ENCODE measurements around the gene MOB3A. TPM values are rescaled to one million over a fixed set of nuclear protein-coding genes. Genes with fewer than 3 reads are reported as not detected.
"Not testable (repeated sequence)": the region's sequence is repeated elsewhere in the genome, so short reads cannot be mapped to it uniquely, and the experiment has no call there.

The MOB3A gene
- total RNA-seq, 1 donor from 2014 or later: 40.0 TPM

GRCh38 chr19:2089727-2090053, 6.4 kb downstream of the MOB3A start:
- Mint-ChIP-seq H3K36me3 (ENCODE audit: low read depth) (no peaks in the 10 kb centered on the region), H3K9me3 (no peaks in the 10 kb centered on the region), H3K27ac (ENCODE audit: unreplicated experiment) (peak overlapping the region; percentile 19), H3K27me3 (ENCODE audit: low read depth) (peaks cover 2% of the 10 kb centered on the region), H3K4me3 (no peak overlapping the region), H3K4me1 (peaks cover 26% of the 10 kb centered on the region)
- DNase-seq (ENCODE audit: low read depth, low spot score): no peak
- TF ChIP-seq, protein P1, sequence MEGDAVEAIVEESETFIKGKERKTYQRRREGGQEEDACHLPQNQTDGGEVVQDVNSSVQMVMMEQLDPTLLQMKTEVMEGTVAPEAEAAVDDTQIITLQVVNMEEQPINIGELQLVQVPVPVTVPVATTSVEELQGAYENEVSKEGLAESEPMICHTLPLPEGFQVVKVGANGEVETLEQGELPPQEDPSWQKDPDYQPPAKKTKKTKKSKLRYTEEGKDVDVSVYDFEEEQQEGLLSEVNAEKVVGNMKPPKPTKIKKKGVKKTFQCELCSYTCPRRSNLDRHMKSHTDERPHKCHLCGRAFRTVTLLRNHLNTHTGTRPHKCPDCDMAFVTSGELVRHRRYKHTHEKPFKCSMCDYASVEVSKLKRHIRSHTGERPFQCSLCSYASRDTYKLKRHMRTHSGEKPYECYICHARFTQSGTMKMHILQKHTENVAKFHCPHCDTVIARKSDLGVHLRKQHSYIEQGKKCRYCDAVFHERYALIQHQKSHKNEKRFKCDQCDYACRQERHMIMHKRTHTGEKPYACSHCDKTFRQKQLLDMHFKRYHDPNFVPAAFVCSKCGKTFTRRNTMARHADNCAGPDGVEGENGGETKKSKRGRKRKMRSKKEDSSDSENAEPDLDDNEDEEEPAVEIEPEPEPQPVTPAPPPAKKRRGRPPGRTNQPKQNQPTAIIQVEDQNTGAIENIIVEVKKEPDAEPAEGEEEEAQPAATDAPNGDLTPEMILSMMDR (conservative IDR thresholded peaks at IDR 0.05): no peak

DNA sequence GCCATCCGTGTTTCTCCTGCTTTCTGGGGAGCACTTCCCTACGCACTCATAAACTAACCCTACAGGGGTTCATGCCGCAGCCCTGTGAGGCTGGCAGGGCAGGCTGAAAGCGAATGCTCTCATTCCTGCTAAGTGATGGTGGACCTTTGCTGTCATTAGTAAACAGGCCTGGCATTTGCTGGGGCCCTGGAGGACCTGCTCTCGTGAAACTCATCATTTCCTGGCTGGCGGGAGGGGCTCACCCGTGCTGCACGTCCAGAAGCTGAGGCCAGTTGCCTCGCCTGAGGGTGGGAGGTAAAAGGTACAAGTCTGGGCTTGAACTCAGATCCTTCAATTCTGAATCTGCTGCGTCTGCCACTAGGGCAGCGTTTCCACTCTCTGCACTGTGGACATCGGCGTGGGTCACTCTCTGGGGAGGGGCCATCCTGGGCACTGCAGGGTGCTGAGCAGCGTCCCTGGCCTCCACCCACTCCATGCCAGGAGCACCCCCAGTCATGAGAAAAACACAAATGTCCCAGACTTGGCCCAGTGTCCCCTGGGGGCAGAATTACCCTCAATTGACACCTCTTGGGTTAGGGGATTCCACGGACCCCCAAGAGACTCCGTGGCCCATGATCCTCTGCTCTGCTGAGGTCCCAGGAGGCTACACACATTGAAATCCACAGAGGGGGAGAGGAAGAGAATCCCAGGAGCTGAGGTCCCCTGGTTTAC, 7.0 kb downstream of the MOB3A start:
- Mint-ChIP-seq H3K27ac (ENCODE audit: unreplicated experiment) (peak overlapping the region; percentile 50), H3K9me3 (no peaks in the 10 kb centered on the region), H3K4me3 (no peak overlapping the region)

GRCh38 chr19:2087621-2088100, 8.5 kb downstream of the MOB3A start:
- no peak for DNase-seq (ENCODE audit: low read depth, low spot score)
- peak overlapping the region; percentile 68 for H3K4me3 Mint-ChIP-seq
- TF ChIP-seq, protein P1 (conservative IDR thresholded peaks at IDR 0.05): no peak
- no peaks in the 10 kb centered on the region for H3K36me3 Mint-ChIP-seq (ENCODE audit: low read depth)
- H3K9me3 Mint-ChIP-seq: no peaks in the 10 kb centered on the region
- peaks cover 19% of the 10 kb centered on the region for H3K4me1 Mint-ChIP-seq
- H3K27ac Mint-ChIP-seq (ENCODE audit: unreplicated experiment): no peak overlapping the region
- no peaks in the 10 kb centered on the region for H3K27me3 Mint-ChIP-seq (ENCODE audit: low read depth)

More for the DNA sequence above, 7.0 kb downstream of the MOB3A start:
- H3K36me3 Mint-ChIP-seq (ENCODE audit: low read depth): no peaks in the 10 kb centered on the region
- H3K27me3 Mint-ChIP-seq (ENCODE audit: low read depth): no peaks in the 10 kb centered on the region
- TF ChIP-seq, protein P1 (conservative IDR thresholded peaks at IDR 0.05): no peak
- no peak for DNase-seq (ENCODE audit: low read depth, low spot score)
- peaks cover 21% of the 10 kb centered on the region for H3K4me1 Mint-ChIP-seq

DNA sequence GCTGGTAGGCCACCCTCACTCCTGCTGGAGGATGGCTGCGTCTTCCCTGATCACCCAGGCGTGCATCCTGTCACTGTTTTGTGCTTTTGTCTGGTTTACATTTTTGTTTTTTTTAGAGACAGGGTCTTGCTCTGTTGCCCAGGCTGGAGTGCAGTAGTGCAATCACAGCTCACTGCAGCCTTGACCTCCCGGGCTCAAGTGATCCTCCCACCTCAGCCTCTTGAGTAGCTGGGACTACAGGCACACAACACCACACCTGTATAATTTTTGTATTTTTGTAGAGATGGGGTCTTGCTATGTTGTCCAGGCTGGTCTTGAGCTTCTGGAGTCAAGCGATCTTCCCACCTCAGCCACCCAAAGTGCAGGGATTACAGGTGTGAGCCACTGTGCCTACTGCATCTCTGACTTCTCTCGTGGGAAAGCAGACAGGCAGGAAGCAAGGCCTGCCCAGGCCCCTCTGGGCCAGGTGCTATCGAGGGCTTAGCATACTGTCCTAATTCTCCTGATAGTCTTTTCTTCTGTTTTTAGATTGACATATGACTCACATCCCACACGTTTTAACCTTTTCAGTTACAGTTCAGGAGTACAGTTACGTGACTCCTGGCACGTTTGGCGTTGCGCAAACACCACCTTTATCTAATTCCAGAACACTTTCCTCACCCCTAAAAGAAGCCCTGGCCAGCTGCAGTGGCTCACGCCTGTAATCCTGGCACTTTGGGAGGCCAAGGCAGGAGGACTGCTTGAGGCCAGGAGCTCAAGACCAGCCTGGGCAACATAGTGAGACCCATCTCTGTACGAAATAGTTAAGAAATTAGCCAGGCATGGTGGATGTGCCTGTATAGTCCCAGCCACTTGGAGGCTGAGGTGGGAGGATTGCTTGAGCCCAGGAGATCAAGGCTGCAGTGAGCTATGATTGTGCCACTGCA, 9.2 kb downstream of the MOB3A start:
- peak overlapping the region; percentile 68 for H3K4me3 Mint-ChIP-seq

DNA sequence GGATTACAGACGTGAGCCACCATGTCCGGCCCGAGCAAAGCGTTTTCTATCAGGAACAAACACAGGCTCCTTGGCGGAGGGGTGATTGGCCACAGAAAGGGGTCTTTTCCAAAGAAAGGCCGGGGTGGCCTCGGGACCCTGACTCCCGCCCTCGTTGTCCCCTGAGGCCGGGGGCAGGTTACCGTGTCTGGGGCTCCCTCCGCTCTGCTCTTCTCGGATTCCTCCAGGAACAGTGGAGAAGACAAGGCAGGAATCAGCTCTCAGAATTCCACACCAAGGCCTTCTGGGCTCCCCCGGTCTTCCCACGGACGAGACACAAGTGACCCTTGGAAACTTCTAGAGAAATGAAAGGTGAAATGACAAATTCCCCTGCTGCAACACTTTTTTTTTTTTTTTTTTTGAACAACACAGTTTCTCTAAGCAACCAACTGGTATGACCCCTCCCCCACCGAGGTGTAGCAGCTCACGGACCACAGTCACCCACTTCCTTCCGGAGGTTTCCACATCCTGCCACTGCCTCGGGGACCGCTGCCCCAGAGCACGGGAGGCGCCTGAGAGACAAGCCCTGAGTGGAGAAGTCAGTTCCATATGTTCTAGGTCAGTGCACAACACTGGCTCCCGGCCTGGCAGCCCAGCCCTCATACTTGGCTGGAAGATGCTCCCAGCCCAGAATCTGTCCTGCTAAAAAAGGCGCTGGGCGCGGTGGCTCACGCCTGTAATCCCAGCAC, 11.0 kb downstream of the MOB3A start:
- TF ChIP-seq, protein P1 (conservative IDR thresholded peaks at IDR 0.05): no peak
- Mint-ChIP-seq H3K4me1 (peaks cover 13% of the 10 kb centered on the region), H3K27ac (ENCODE audit: unreplicated experiment) (no peak overlapping the region), H3K9me3 (no peaks in the 10 kb centered on the region), H3K27me3 (ENCODE audit: low read depth) (no peaks in the 10 kb centered on the region), H3K36me3 (ENCODE audit: low read depth) (no peaks in the 10 kb centered on the region), H3K4me3 (no peak overlapping the region)
- DNase-seq (ENCODE audit: low read depth, low spot score): no peak

More for the DNA sequence above, 9.2 kb downstream of the MOB3A start:
- H3K9me3 Mint-ChIP-seq; H3K27ac Mint-ChIP-seq (ENCODE audit: unreplicated experiment); H3K27me3 Mint-ChIP-seq (ENCODE audit: low read depth); DNase-seq (ENCODE audit: low read depth, low spot score); H3K36me3 Mint-ChIP-seq (ENCODE audit: low read depth): not testable (repeated sequence)
- peaks cover 19% of the 10 kb centered on the region for H3K4me1 Mint-ChIP-seq

Measured in neural crest cell (in vitro differentiated cells).